HG03196 (cell line): ENCODE results near the gene STMN3.
"Not testable (repeated sequence)": the region's sequence is repeated elsewhere in the genome, so short reads cannot be mapped to it uniquely, and the experiment has no call there.

ENCODE experiments used
- ATAC-seq: cut with Tn5 transposase; IDR thresholded peaks from one replicate; pipeline ENCODE4 v1.9.1; 2021; ENCODE audit not compliant: unreplicated experiment

The STMN3 gene

DNA sequence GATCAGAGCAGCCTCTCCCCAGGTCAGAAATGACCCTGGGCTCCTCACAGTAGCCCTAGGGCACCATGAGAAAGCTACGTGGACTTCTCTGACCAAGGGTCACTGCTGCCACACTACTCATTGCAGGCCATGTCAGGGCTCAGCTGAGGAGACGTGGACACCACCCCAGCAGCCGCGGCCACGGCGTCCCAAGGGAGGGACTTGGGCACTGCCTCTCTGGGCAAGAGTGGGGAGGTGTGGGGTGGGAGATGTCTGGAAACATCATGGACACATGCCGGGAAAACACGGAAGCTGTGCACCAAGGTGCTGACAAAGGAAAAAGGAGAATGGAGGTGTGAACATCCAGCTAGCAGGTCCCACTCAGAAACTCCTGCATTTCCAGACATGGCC lies 35.4 kb downstream of the STMN3 start:
- no peak for ATAC-seq

- ATAC-seq, result no peak
These were observed 35.9 kb downstream of the STMN3 start for GRCh38 chr20:63617092-63617875.

- not testable (repeated sequence) for ATAC-seq
These were observed 39.2 kb downstream of the STMN3 start for GRCh38 chr20:63613863-63614594.

DNA sequence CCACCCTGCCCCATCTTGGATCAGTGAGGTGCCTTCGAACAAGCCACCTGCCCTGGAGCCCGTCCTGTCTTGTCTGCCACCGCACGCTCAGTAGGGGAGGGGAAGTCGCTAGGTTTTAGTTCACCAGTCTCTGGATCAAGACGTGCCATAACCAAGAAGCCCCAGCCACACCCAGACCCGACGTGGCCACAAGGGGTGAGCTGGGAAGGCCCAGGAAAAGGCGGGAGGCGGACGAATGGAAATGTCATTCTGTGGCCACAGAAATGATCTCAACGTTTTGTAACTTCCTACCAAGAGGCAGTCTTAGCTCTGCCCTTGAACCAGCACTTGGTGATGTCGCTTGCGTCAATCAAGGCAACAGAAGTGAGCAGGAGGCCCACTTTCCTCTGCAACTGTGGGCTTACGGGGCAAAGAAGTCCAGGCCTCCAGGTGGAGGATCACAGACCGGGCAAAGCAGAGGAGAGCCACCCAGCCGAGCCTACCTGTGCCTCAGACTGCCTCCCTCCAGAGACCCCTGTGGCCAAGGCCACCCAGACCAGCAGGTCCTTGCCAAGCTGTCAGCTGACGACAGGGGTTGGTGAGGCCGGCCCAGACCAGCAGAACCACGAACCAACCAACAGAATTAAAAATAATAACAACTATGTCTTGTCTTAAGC lies 40.8 kb downstream of the STMN3 start:
- ATAC-seq, result no peak

GRCh38 chr20:63611646-63612045 lies 41.6 kb downstream of the STMN3 start:
- ATAC-seq, result no peak

DNA sequence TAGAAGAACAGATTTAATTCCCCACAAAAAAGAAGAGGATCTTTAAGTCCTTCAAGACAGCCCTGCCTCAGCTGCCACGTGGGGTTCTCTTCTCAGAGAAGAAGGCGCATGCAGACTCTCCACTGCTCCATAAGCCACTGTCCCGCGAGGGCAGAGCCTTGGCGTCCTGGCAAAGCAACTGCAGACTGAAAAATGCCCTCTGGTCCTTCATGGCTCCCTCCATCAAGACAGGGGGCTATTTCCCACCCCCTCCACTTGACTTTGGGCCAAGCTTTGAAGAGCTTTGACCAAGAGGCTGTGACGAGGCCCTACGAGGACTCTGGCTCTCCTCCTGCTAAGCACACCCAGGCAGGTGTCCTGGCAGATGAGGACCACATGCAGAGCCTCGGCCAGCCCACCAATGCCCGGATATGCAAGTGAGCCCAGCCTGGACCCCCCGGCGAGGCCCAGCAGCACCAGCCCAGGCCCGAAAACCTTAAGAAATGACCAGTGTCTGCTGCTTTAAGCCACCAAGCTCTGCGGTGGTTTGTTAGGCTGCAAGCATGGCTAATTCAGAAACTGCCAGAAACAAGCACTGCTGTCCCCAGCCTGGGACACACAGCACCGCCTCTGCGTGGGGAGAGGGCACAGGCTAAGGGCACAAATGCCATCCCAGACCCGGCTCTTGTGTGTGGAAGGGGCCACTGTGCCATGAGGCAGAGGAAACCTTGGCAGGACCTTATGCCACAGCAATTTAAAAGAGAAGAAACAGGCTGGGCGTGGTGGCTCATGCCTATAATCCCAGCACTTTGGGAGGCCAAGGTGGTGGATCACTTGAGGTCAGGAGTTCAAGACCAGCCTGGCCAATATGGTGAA lies 42.4 kb downstream of the STMN3 start:
- ATAC-seq, result no peak

DNA sequence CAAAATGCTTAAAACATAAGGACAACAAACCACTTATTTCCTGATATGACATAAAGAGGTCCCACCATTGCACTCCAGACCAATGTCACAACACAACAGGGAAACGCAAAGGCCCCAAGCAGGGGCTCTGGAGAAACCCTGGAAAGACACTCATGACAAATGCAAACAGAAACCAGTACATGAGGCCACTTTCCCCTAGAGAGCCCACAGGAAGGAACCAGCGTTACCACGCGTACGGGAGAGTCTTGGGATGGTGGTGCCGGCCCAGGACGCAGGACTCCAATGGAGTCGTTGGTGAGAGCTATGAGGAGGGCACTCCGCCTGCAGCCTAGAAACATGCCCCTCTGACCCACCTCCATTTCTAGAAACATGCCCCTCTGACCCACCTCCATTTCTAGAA lies 46.5 kb downstream of the STMN3 start:
- no peak for ATAC-seq

- ATAC-seq, result no peak
These were observed 50.9 kb downstream of the STMN3 start for GRCh38 chr20:63602321-63602720.

GRCh38 chr20:63601679-63602078 lies 51.5 kb downstream of the STMN3 start:
- ATAC-seq, result not testable (repeated sequence)

DNA sequence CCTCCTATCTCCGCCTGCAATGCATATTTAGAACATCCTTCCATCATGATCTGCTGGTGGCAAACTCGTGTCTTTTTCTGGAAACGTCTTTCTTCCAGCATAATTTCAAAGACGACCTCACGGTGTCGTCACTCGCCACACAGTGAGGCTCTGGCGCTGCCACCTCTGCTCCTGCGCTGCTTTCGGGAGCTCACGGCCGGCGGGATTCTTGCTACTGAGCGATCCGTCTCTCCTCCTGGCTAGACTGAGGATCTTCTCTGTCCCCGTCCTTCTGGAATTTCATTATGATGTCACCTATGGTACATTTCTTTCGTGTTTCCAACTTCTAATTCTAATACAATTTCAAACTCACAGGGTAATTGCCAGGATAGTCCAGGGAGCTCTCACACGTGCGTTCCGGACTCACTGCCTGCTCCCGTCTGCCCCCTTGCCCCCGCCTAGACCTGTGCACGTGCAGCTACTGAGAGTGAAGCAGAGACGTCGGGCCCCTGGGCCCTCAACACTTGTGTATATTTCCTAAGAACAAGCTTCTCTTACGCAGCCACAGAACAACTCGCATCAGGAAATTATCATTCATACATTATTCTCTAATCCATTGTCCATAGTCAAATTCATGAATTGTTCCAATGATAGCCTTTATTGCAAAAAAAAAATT lies 53.7 kb downstream of the STMN3 start:
- no peak for ATAC-seq

DNA sequence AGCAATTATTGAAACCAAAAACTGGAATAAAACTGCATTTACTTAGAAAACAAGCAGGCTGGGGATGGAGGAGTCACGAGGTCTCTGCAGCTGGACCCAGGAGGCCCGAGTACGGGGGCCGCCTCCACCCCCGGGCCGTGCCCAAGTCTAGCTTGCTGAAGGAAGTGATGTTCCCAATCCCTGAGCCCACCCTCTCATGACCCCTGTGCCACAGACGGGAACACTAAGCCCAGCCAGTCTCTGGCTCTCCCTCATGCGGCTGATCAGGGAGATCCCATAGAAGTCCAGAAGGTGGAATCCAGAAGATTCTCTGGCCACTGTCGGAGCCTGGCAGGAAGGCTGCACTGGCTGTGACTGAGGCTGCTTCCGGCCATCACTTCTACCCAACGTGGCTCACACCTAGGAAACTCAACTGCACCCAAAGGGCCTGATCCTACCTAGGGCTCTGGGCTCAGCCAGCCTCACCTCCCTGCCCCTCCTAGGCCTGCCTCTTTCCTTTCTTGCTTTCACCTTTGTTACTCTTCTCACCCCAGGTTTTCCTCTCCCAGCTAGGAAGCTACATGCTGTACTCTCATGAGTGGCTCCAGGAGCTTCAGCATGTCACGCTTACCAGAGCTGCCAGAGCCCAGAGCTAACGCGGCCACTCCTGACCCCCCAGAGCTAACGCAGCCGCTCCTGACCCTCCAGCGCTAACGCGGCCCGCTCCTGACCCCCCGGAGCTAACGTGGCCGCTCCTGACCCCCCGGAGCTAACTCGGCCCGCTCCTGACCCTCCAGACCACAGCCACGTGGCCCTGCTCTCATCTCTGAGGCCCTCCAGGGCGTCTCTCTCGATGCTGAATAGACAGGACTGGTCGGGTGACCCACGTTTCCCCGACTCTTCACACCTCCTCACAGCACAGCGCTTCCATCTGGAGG lies 54.5 kb downstream of the STMN3 start:
- no peak for ATAC-seq

- ATAC-seq, result no peak
These were observed 55.4 kb downstream of the STMN3 start for GRCh38 chr20:63597651-63598478.

- no peak for ATAC-seq
These were observed 56.8 kb downstream of the STMN3 start for GRCh38 chr20:63596423-63596822.

DNA sequence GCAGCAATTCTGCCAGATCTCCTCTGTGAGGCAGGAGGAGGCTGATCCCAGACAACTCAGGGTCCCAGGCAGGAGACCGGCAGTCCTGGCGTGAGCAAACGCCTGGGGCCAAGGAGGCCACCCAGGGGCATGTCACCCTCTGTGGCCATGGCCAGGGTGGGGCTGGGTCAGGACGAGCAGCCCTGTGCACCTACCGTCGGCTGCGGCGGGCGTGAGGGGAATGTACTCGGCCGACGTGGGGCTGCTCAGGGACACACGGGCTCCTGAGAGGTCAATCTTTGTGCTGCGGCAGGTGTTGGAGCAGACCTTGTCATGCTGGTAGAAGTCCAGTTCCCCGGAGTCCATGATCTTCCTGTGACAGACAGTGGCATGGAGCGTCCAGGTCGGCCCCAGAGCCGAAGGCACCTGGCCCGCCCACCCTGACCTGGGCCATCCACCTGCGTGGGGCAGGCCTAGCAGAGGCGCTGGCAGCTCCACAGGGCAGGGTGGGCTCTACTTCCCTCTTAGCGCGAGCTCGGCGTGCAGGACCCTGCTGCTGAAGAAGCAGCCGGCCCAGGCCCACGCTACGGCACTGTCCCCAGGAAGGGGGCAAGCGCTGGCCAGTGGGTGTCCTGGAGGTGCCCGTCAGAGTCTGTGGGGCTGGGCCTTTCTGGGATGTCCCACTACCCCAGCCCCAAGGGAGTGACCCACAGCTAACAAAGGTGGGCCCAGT lies 57.7 kb downstream of the STMN3 start:
- no peak for ATAC-seq

- no peak for ATAC-seq
These were observed 59.1 kb downstream of the STMN3 start for GRCh38 chr20:63594043-63594561.

GRCh38 chr20:63592661-63593060 lies 60.6 kb downstream of the STMN3 start:
- ATAC-seq, result no peak

- ATAC-seq, result no peak
These were observed 61.4 kb downstream of the STMN3 start for GRCh38 chr20:63591786-63592355.
